ENCODE data around the gene CD99L2.

GRCh38 chrX:150944233-150944632 is 45.8 kb upstream of the CD99L2 start:
- TF ChIP-seq, protein P1, sequence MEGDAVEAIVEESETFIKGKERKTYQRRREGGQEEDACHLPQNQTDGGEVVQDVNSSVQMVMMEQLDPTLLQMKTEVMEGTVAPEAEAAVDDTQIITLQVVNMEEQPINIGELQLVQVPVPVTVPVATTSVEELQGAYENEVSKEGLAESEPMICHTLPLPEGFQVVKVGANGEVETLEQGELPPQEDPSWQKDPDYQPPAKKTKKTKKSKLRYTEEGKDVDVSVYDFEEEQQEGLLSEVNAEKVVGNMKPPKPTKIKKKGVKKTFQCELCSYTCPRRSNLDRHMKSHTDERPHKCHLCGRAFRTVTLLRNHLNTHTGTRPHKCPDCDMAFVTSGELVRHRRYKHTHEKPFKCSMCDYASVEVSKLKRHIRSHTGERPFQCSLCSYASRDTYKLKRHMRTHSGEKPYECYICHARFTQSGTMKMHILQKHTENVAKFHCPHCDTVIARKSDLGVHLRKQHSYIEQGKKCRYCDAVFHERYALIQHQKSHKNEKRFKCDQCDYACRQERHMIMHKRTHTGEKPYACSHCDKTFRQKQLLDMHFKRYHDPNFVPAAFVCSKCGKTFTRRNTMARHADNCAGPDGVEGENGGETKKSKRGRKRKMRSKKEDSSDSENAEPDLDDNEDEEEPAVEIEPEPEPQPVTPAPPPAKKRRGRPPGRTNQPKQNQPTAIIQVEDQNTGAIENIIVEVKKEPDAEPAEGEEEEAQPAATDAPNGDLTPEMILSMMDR (IDR thresholded peaks at IDR 0.05 in 8 of 11, conservative IDR thresholded peaks at IDR 0.05 in 3 of 11) = no peak
- TF ChIP-seq POLR2A (IDR thresholded peaks at IDR 0.05) = no peak
- no peak for TF ChIP-seq POLR2AphosphoS5 (IDR thresholded peaks at IDR 0.05)

Data from spleen (tissue), 7 donors.